H9 (cell line): ENCODE measurements around the gene ZNF135. TPM values are rescaled to one million over a fixed set of nuclear protein-coding genes. Genes with fewer than 3 reads are reported as not detected.

Experiments used
- DNase-seq: peaks from one replicate; pipeline ENCODE4 v3.0.0-alpha.2; 2017
- H2AFZ ChIP-seq: one replicate; pipeline ENCODE4 v1.6.1; 2013; ENCODE audit warnings: mild to moderate bottlenecking, low read length, control low read depth, moderate library complexity
- H2AK5ac ChIP-seq: 2 replicates; pipeline ENCODE4 v1.6.1; 2013; ENCODE audit warnings: low read length, control low read depth, mixed read lengths; ENCODE audit not compliant: insufficient read length
- H2BK120ac ChIP-seq: one replicate; pipeline ENCODE4 v1.6.1; 2013; ENCODE audit warnings: low read depth, mild to moderate bottlenecking, low read length, control low read depth, inconsistent platforms; ENCODE audit not compliant: poor library complexity, severe bottlenecking
- H2BK12ac ChIP-seq: 2 replicates; pipeline ENCODE4 v1.6.1; 2013; ENCODE audit warnings: low read length, control low read depth, mixed read lengths, low read depth; ENCODE audit not compliant: insufficient read length
- H2BK15ac ChIP-seq: 2 replicates; pipeline ENCODE4 v1.6.1; 2013; ENCODE audit warnings: low read depth, low read length, control low read depth
- H2BK20ac ChIP-seq: one replicate; pipeline ENCODE4 v1.6.1; 2013; ENCODE audit warnings: low read depth, mild to moderate bottlenecking, low read length, control low read depth, inconsistent platforms; ENCODE audit not compliant: poor library complexity, severe bottlenecking
- H2BK5ac ChIP-seq: 2 replicates; pipeline ENCODE4 v1.6.1; 2013; ENCODE audit warnings: low read length, control low read depth, mixed read lengths; ENCODE audit not compliant: insufficient read length
- H3K14ac ChIP-seq: 2 replicates; pipeline ENCODE4 v1.6.1; 2013; ENCODE audit warnings: low read length, control low read depth; ENCODE audit not compliant: insufficient read depth
- H3K18ac ChIP-seq: 2 replicates; pipeline ENCODE4 v1.6.1; 2013; ENCODE audit warnings: low read depth, mild to moderate bottlenecking, mixed read lengths, low read length, control low read depth; ENCODE audit not compliant: insufficient read length
- H3K23ac ChIP-seq: 2 replicates; pipeline ENCODE4 v1.6.1; 2013; ENCODE audit warnings: low read length, control low read depth, mixed read lengths, low read depth; ENCODE audit not compliant: insufficient read length
- H3K23me2 ChIP-seq: 2 replicates; pipeline ENCODE4 v1.6.1; 2013; ENCODE audit warnings: low read depth, mild to moderate bottlenecking, mixed read lengths, low read length, control low read depth; ENCODE audit not compliant: insufficient read length, poor library complexity, severe bottlenecking
- H3K27ac ChIP-seq: 2 replicates; pipeline ENCODE4 v1.5.1; 2013; ENCODE audit warnings: low read length, control low read depth, mixed read lengths, low read depth; ENCODE audit not compliant: insufficient read length
- H3K27me3 ChIP-seq: 2 replicates; pipeline ENCODE4 v1.6.1; 2013; ENCODE audit warnings: low read length, control low read depth, inconsistent platforms; ENCODE audit not compliant: insufficient read depth
- H3K4ac ChIP-seq: 2 replicates; pipeline ENCODE4 v1.6.1; 2013; ENCODE audit warnings: low read depth, mild to moderate bottlenecking, control low read depth, inconsistent platforms, low read length, moderate library complexity
- H3K4me1 ChIP-seq: 2 replicates; pipeline ENCODE4 v1.6.1; 2013; ENCODE audit warnings: low read length, control low read depth, inconsistent platforms; ENCODE audit not compliant: insufficient read depth
- H3K4me2 ChIP-seq: 2 replicates; pipeline ENCODE4 v1.6.1; 2013; ENCODE audit warnings: low read length, control low read depth, mixed read lengths; ENCODE audit not compliant: insufficient read length, insufficient read depth
- H3K56ac ChIP-seq: 2 replicates; pipeline ENCODE4 v1.6.1; 2013; ENCODE audit warnings: low read depth, mild to moderate bottlenecking, mixed read lengths, low read length, control low read depth; ENCODE audit not compliant: insufficient read length
- H3K79me1 ChIP-seq: 2 replicates; pipeline ENCODE4 v1.6.1; 2013; ENCODE audit warnings: low read depth, mild to moderate bottlenecking, moderate library complexity, low read length, control low read depth, inconsistent platforms; ENCODE audit not compliant: insufficient read depth, poor library complexity, severe bottlenecking
- H3K79me2 ChIP-seq: 2 replicates; pipeline ENCODE4 v1.6.1; 2013; ENCODE audit warnings: low read length, control low read depth, inconsistent platforms; ENCODE audit not compliant: insufficient read depth
- H3K9ac ChIP-seq: 2 replicates; pipeline ENCODE4 v1.6.1; 2013; ENCODE audit warnings: low read length, control low read depth, mixed read lengths; ENCODE audit not compliant: insufficient read length; ENCODE audit errors: extremely low read depth
- H3K9me3 ChIP-seq: one replicate; pipeline ENCODE4 v1.6.1; 2013; ENCODE audit warnings: low read depth, low read length, inconsistent platforms; ENCODE audit not compliant: control insufficient read depth
- H3T11ph ChIP-seq: one replicate; pipeline ENCODE4 v1.6.1; 2013; ENCODE audit warnings: mild to moderate bottlenecking, low read length, control low read depth, inconsistent platforms
- H4K20me1 ChIP-seq: one replicate; pipeline ENCODE4 v1.6.1; 2013; ENCODE audit not compliant: control insufficient read depth, insufficient read length, insufficient read depth
- H4K5ac ChIP-seq: 2 replicates; pipeline ENCODE4 v1.6.1; 2013; ENCODE audit warnings: low read depth, mild to moderate bottlenecking, mixed read lengths, low read length, control low read depth; ENCODE audit not compliant: insufficient read length
- H4K8ac ChIP-seq: replicated peaks from 2 replicates; pipeline ENCODE4 v1.6.1; 2013; ENCODE audit warnings: low read length, control low read depth, mixed read lengths, low read depth; ENCODE audit not compliant: insufficient read length
- H4K91ac ChIP-seq: 2 replicates; pipeline ENCODE4 v1.6.1; 2013; ENCODE audit warnings: low read depth, mild to moderate bottlenecking, moderate library complexity, mixed read lengths, low read length, control low read depth; ENCODE audit not compliant: insufficient read length
- H3K27ac Mint-ChIP-seq, 3 experiments: 2 replicates in 2 of 3; 3 replicates in 1 of 3; pipeline ENCODE4 v1.8.0; 2020 to 2021; ENCODE audit warnings: mixed read lengths in 3 of 3, mild to moderate bottlenecking in 1 of 3, moderate library complexity in 1 of 3
- H3K27me3 Mint-ChIP-seq: 2 replicates; pipeline ENCODE4 v1.8.0; 2021; ENCODE audit warnings: low read depth, mild to moderate bottlenecking, moderate library complexity, mixed read lengths
- H3K36me3 Mint-ChIP-seq, 3 experiments: 2 replicates in 2 of 3; 3 replicates in 1 of 3; pipeline ENCODE4 v1.8.0; 2020 to 2021; ENCODE audit warnings: low read depth in 3 of 3, mixed read lengths in 3 of 3; ENCODE audit not compliant: insufficient read depth in 1 of 3
- H3K4me1 Mint-ChIP-seq, 2 experiments: 2 replicates each; pipeline ENCODE4 v1.8.0; 2020; ENCODE audit warnings: mixed read lengths in 2 of 2
- H3K4me3 Mint-ChIP-seq, 2 experiments: 2 replicates in 1 of 2; 3 replicates in 1 of 2; pipeline ENCODE4 v1.8.0; 2020 to 2021; ENCODE audit warnings: mild to moderate bottlenecking in 2 of 2, mixed read lengths in 2 of 2, moderate library complexity in 1 of 2
- H3K9me3 Mint-ChIP-seq, 2 experiments: 2 replicates in 1 of 2; 3 replicates in 1 of 2; pipeline ENCODE4 v1.8.0; 2020; ENCODE audit warnings: mild to moderate bottlenecking in 2 of 2, mixed read lengths in 2 of 2, moderate library complexity in 1 of 2
- CTCF ChIP-seq: fragments of 200-600 bp; sonication (generic); conservative IDR thresholded peaks from 3 replicates; pipeline ENCODE4 v1.8.0; 2021; ENCODE audit warnings: antibody characterized with exemption, mild to moderate bottlenecking
- WGBS: extraction: QIAGEN DNeasy Blood & Tissue Kit; methylation state at CpG from one replicate; pipeline ENCODE4 v1.1.7; 2013; ENCODE audit warnings: missing lambda C conversion rate, low lambda C conversion rate, mixed read lengths; ENCODE audit not compliant: insufficient read length; ENCODE audit errors: extremely low coverage; 5-methylcytosine and 5-hydroxymethylcytosine counted together
- total RNA-seq: library from RNA; stranded (reverse); gene quantifications from 2 replicates; pipeline ENCODE4 v1.2.1, GENCODE V29; 2021

The ZNF135 gene
- total RNA-seq, 1 experiment from 2014 or later, result 4.7 TPM

- H3K14ac ChIP-seq, result no peak overlapping the region
- no peak overlapping the region for H2BK20ac ChIP-seq
- H3K56ac ChIP-seq, result no peak overlapping the region
- no peak overlapping the region for H3K4me2 ChIP-seq
- no CpG with 5 or more reads among the region's 69 CpGs for WGBS
- no peaks in the 10 kb centered on the region for H3K9me3 ChIP-seq
- H2AK5ac ChIP-seq, result no peak overlapping the region
- H2BK5ac ChIP-seq, result no peak overlapping the region
- H2BK12ac ChIP-seq, result no peak overlapping the region
- H2AFZ ChIP-seq, result no peak overlapping the region
- Mint-ChIP-seq H3K27ac (no peak overlapping the region), H3K9me3 (peaks cover 31 to 33% of the 10 kb centered on the region in 2 experiments), H3K27me3 (peaks cover 7% of the 10 kb centered on the region), H3K36me3 (peaks cover 38 to 42% (median 40%) of the 10 kb centered on the region in 3 experiments), H3K4me1 (no peaks in the 10 kb centered on the region), H3K4me3 (no peak overlapping the region)
- H3K4me1 ChIP-seq, result no peaks in the 10 kb centered on the region
- no peak overlapping the region for H4K8ac ChIP-seq
- no peak overlapping the region for H3K27ac ChIP-seq
- peaks cover 2% of the 10 kb centered on the region for H3K79me1 ChIP-seq
- H3K23me2 ChIP-seq, result peaks cover 3% of the 10 kb centered on the region
- no peak for TF ChIP-seq CTCF
- no peaks in the 10 kb centered on the region for H4K20me1 ChIP-seq
- H3K23ac ChIP-seq, result no peak overlapping the region
- H2BK120ac ChIP-seq, result no peak overlapping the region
- H4K91ac ChIP-seq, result no peak overlapping the region
- no peak overlapping the region for H3T11ph ChIP-seq
- H3K79me2 ChIP-seq, result no peaks in the 10 kb centered on the region
- H3K9ac ChIP-seq, result no peak overlapping the region
- no peak overlapping the region for H4K5ac ChIP-seq
- DNase-seq, result no peak
- H2BK15ac ChIP-seq, result no peak overlapping the region; the same call in 1 of the 2 replicates
- no peak overlapping the region for H3K4ac ChIP-seq
- no peaks in the 10 kb centered on the region for H3K27me3 ChIP-seq
- no peak overlapping the region for H3K18ac ChIP-seq
Measured at GRCh38 chr19:58084596-58085347, 25.7 kb downstream of the ZNF135 start.
